Mucosa of descending colon (tissue), 3 donors: ENCODE measurements around the gene SURF4. TPM values are rescaled to one million over a fixed set of nuclear protein-coding genes. Genes with fewer than 3 reads are reported as not detected.

Experiments used
- ATAC-seq: fragments of 200-7000 bp; cut with Tn5 transposase; one replicate; pipeline ENCODE4 v1.9.1; 2020; ENCODE audit warnings: mild to moderate bottlenecking, moderate library complexity
- DNase-seq, 3 donors: peaks; one replicate each; pipeline ENCODE4 v3.0.0-alpha.2; 2020
- H3K36me3 ChIP-seq: fragments of 200-600 bp; one replicate; pipeline ENCODE4 v1.8.0; 2021; ENCODE audit warnings: low read depth, mild to moderate bottlenecking
- H3K4me1 ChIP-seq: fragments of 200-600 bp; one replicate; pipeline ENCODE4 v1.8.0; 2021; ENCODE audit warnings: low read depth, mild to moderate bottlenecking
- H3K4me3 ChIP-seq: fragments of 200-600 bp; one replicate; pipeline ENCODE4 v1.8.0; 2021; ENCODE audit warnings: mild to moderate bottlenecking
- H3K9me3 ChIP-seq: fragments of 200-600 bp; one replicate; pipeline ENCODE4 v1.8.0; 2021; ENCODE audit warnings: mild to moderate bottlenecking
- CTCF ChIP-seq: fragments of 200-600 bp; IDR thresholded peaks from one replicate; pipeline ENCODE4 v1.8.0; 2022; ENCODE audit warnings: antibody characterized with exemption, mild to moderate bottlenecking
- intact Hi-C, 2 donors: fragments of 100-400 bp; cut with DNase I in 1 of 2; cut with micrococcal nuclease in 1 of 2; formaldehyde crosslinking; loops; one replicate each; pipeline versions ENCODE4 v1.11.0 to v1.11.1; 2022; cut with DNase I, micrococcal nuclease
- total RNA-seq, 3 donors: library from RNA; stranded (reverse); fragmentation: NEBNext Ultra II Directional in 2 of 3; extraction: Animal tissue kit (Norgen Biotek cat#: 25700) in 2 of 3; gene quantifications; one replicate each; pipeline versions ENCODE4 v1.2.1 to v1.2.4, GENCODE V29; 2021 to 2023
- donor health status: DM: no; HTN: no; CAD: no; lungs with moderate emphysema.
- donor health status: DM: no; HTN: no; CAD: no.
- donor health status: DM: no; HTN: yes; CAD: no.

Gene SURF4
- total RNA-seq, 3 donors from 2014 or later = 117 to 165 (median 149) TPM

GRCh38 chr9:133356391-133357091 is 19.3 kb downstream of the SURF4 start, which contains the start of the genes SURF1 and SURF2:
Gene SURF1 (minus strand): TSS chr9:133356487. CDS start chr9:133356453, 34 bp downstream.
Gene SURF2 (plus strand): TSS chr9:133356550. CDS start chr9:133356593, 43 bp downstream.
- peaks cover 20% of the 10 kb centered on the region for H3K4me1 ChIP-seq
- peak; percentile 95 for ATAC-seq
- intact Hi-C loops = no loop called here
- no peak for TF ChIP-seq CTCF
- DNase-seq = peak; percentile 94 to 95 (median 95)
- H3K4me3 ChIP-seq = peak within 1 kb of the TSS; percentile 65
- peaks cover 7% of the 10 kb centered on the region for H3K36me3 ChIP-seq
- no peaks in the 10 kb centered on the region for H3K9me3 ChIP-seq

DNA sequence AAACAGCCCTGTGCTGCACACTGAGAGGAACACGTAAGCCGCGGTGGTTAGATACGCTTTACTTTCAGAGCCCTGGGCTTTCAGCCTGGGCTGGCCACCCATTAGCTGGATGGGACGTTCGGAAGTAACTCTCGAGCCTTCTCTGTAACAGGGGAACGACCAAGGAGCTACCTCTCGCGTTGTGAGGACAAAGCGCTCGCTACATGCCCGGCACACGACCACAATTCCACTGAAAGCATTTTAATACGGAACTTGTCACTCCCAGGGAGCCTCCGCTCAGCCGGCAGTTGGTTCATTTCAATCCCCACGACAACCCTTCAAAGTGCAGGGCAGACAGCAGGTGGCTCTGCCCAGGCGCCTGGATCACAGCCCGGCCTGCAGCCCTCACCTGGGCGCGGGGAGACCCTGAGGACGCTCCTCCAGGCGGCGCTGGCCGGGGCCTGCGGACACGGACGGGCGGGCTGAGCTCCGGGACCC is 19.9 kb downstream of the SURF4 start:
- Histone ChIP-seq H3K4me3 (peak overlapping the region; percentile 65), H3K36me3 (peaks cover 9% of the 10 kb centered on the region), H3K4me1 (peaks cover 20% of the 10 kb centered on the region), H3K9me3 (no peaks in the 10 kb centered on the region)
- ATAC-seq = peak; percentile 52
- no peak for TF ChIP-seq CTCF
- no peak for DNase-seq
- intact Hi-C loops = no loop called here

DNA sequence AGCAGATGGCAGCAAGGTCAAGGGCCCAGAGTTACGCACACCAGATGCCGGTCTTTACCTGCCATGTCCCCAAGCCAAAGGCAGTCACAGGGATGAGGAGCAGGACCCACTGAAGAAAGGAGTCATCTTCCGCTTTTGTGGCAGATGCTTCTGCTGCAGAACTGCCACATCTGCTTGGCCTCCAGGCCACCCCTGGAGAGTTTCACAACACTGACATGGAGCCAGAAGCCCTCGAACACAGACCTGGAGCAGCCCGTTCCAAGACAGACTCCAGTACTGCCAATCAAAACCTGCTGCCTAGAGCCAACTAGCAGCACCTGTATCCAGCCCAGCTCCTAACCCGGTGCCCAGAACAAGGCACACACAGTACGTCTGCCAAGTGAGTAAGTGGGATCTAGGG is 21.1 kb downstream of the SURF4 start:
- H3K4me1 ChIP-seq = peaks cover 22% of the 10 kb centered on the region
- peak in 1 of 3 donors; percentile 19 for DNase-seq
- intact Hi-C loops = no loop called here
- no peak for TF ChIP-seq CTCF
- H3K9me3 ChIP-seq = no peaks in the 10 kb centered on the region
- H3K4me3 ChIP-seq = no peak overlapping the region
- ATAC-seq = no peak
- H3K36me3 ChIP-seq = peaks cover 20% of the 10 kb centered on the region

DNA sequence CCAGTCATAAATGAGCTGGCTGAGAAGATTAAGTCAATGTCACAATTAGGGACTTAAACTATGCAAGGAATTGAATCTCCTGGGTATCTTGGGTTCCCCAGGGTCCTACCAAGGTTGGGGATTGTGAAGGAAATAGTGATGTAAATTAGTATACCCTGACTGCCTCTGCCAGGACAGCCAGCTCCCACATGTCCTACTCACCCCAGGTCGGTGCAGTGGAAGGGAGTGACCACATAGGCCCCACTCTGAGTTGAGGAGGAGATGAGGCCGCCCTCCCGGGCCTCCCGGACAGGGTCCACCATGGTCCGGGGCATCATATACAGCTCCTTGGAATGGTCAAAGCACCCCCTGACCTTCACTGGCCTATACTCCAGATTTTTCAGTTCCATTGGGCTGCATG is 22.3 kb downstream of the SURF4 start:
- ATAC-seq = no peak
- Histone ChIP-seq H3K4me1 (peaks cover 32% of the 10 kb centered on the region), H3K36me3 (peaks cover 21% of the 10 kb centered on the region), H3K9me3 (no peaks in the 10 kb centered on the region), H3K4me3 (no peak overlapping the region)
- TF ChIP-seq CTCF = no peak
- DNase-seq = no peak
- intact Hi-C loops = no loop called here

GRCh38 chr9:133352635-133353340 is 23.1 kb downstream of the SURF4 start:
- Histone ChIP-seq H3K36me3 (peaks cover 21% of the 10 kb centered on the region), H3K9me3 (no peaks in the 10 kb centered on the region), H3K4me3 (no peak overlapping the region), H3K4me1 (peaks cover 32% of the 10 kb centered on the region)
- peak in 2 of 3 donors; percentile 5 to 26 for DNase-seq
- intact Hi-C loops = no loop called here
- no peak for TF ChIP-seq CTCF
- no peak for ATAC-seq
